ENCODE results near the gene MDM2.

GRCh38 chr12:68793975-68794652 is 13.9 kb upstream of the MDM2 start:
- TF ChIP-seq CTCF (IDR thresholded peaks at IDR 0.05), result no peak
- TF ChIP-seq EZH2 (IDR thresholded peaks at IDR 0.05; ENCODE audit: borderline replicate concordance, insufficient read depth, low read depth, low read length, poor library complexity, severe bottlenecking), result no peak
